ENCODE results near the gene CHRNE. TPM values are rescaled to one million over a fixed set of nuclear protein-coding genes. Genes with fewer than 3 reads are reported as not detected.
"Not testable (repeated sequence)": the region's sequence is repeated elsewhere in the genome, so short reads cannot be mapped to it uniquely, and the experiment has no call there.

CHRNE gene
- total RNA-seq, 3 donors from 2014 or later: 0.24 to 1.3 TPM; not detected in 1

GRCh38 chr17:4934173-4934979 lies 31.5 kb upstream of the CHRNE start:
- intact Hi-C loops (cut with DNase I, micrococcal nuclease): no loop called here
- peaks cover 17% of the 10 kb centered on the region for H3K4me1 ChIP-seq (ENCODE audit: low read depth)
- peak; percentile 39 for ATAC-seq
- no peak for TF ChIP-seq CTCF (IDR thresholded peaks at IDR 0.05)
- H3K4me3 ChIP-seq: no peak overlapping the region
- no peaks in the 10 kb centered on the region for H3K36me3 ChIP-seq (ENCODE audit: low read depth)
- peak; percentile 57 to 65 (median 64) for DNase-seq
- no peaks in the 10 kb centered on the region for H3K9me3 ChIP-seq

GRCh38 chr17:4933646-4934045 lies 30.7 kb upstream of the CHRNE start:
- H3K36me3 ChIP-seq (ENCODE audit: low read depth): no peaks in the 10 kb centered on the region

GRCh38 chr17:4932756-4933155 lies 29.9 kb upstream of the CHRNE start:
- Histone ChIP-seq H3K4me3 (no peak overlapping the region), H3K4me1 (ENCODE audit: low read depth) (peaks cover 7% of the 10 kb centered on the region), H3K9me3 (no peaks in the 10 kb centered on the region), H3K36me3 (ENCODE audit: low read depth) (no peaks in the 10 kb centered on the region)
- intact Hi-C loops (cut with DNase I, micrococcal nuclease): no loop called here
- DNase-seq (peak in 2 of 3 donors; percentile 14 to 49), ATAC-seq (no peak)
- TF ChIP-seq CTCF (IDR thresholded peaks at IDR 0.05): no peak

More at GRCh38 chr17:4933646-4934045, 30.7 kb upstream of the CHRNE start:
- TF ChIP-seq CTCF (IDR thresholded peaks at IDR 0.05): no peak
- DNase-seq (peak in 1 of 3 donors; percentile 30), ATAC-seq (no peak)
- peaks cover 11% of the 10 kb centered on the region for H3K4me1 ChIP-seq (ENCODE audit: low read depth)
- H3K9me3 ChIP-seq: no peaks in the 10 kb centered on the region
- intact Hi-C loops (cut with DNase I, micrococcal nuclease): no loop called here
- no peak overlapping the region for H3K4me3 ChIP-seq

- Histone ChIP-seq H3K4me1 (ENCODE audit: low read depth) (peaks cover 7% of the 10 kb centered on the region), H3K36me3 (ENCODE audit: low read depth) (no peaks in the 10 kb centered on the region), H3K9me3 (no peaks in the 10 kb centered on the region), H3K4me3 (no peak within 1 kb of the TSS)
- ATAC-seq: no peak
- peak in 1 of 3 donors; percentile 23 for DNase-seq
- intact Hi-C loops (cut with DNase I, micrococcal nuclease): no loop called here
- no peak for TF ChIP-seq CTCF (IDR thresholded peaks at IDR 0.05)
Measured at GRCh38 chr17:4931963-4932362, 29.1 kb upstream of the CHRNE start, which contains the start of gene GP1BA. Gene GP1BA, plus strand, starts transcription at chr17:4932277. Its CDS starts 328 bp downstream, at chr17:4932605.

GRCh38 chr17:4928881-4929280 lies 26.0 kb upstream of the CHRNE start:
- intact Hi-C loops (cut with DNase I, micrococcal nuclease): no loop called here
- Histone ChIP-seq H3K36me3 (ENCODE audit: low read depth) (no peaks in the 10 kb centered on the region), H3K4me1 (ENCODE audit: low read depth) (no peaks in the 10 kb centered on the region), H3K9me3 (no peaks in the 10 kb centered on the region), H3K4me3 (no peak overlapping the region)
- DNase-seq: peak in 1 of 3 donors; percentile 27
- ATAC-seq: no peak
- TF ChIP-seq CTCF (IDR thresholded peaks at IDR 0.05): no peak

- ATAC-seq; H3K4me3 ChIP-seq; H3K4me1 ChIP-seq (ENCODE audit: low read depth); H3K36me3 ChIP-seq (ENCODE audit: low read depth); intact Hi-C loops (cut with DNase I, micrococcal nuclease); H3K9me3 ChIP-seq: not testable (repeated sequence)
- peak in 2 of 3 donors; percentile 6 to 10 for DNase-seq
Measured at GRCh38 chr17:4926577-4927335, 23.9 kb upstream of the CHRNE start.

Measured in mucosa of descending colon (tissue), 3 donors.